T-cell (primary cell): ENCODE data around the gene C1QTNF3. TPM values are rescaled to one million over a fixed set of nuclear protein-coding genes. Genes with fewer than 3 reads are reported as not detected.
"Not testable (repeated sequence)": the region's sequence is repeated elsewhere in the genome, so short reads cannot be mapped to it uniquely, and the experiment has no call there.

Source experiments
- ATAC-seq, 4 experiments: fragments of 200-7000 bp in 3 of 4; fragments of 150-1000 bp in 1 of 4; cut with Tn5 transposase; replicated peaks in 1 of 4; 1 replicate in 3 of 4; 2 replicates in 1 of 4; pipeline ENCODE4 v1.10.0; 2021; ENCODE audit warnings: moderate library complexity in 3 of 4, mild to moderate bottlenecking in 2 of 4, moderate number of reproducible peaks in 1 of 4
- CTCF ChIA-PET, 2 donors: fragments of 300-600 bp; sonication (Branson Sonifier 250); formaldehyde crosslinking; loops; one replicate each; lab custom pipeline; 2022; ENCODE audit warnings: antibody characterized with exemption in 2 of 2; lab: Charles Lee
- POLR2A ChIA-PET, 2 donors: fragments of 300-600 bp; sonication (Branson Sonifier 250); formaldehyde crosslinking; loops; one replicate each; lab custom pipeline; 2022; ENCODE audit warnings: antibody characterized with exemption in 2 of 2; lab: Charles Lee
- DNase-seq, 35 experiments: peaks; one replicate each; pipeline versions ENCODE4 v3.0.0 to v3.0.0-alpha.2; 2013 to 2023
- H3K27ac ChIP-seq: one replicate; pipeline ENCODE4 v1.5.1; 2013; ENCODE audit warnings: low read length
- H3K27me3 ChIP-seq, 2 experiments: replicated peaks in 1 of 2; 1 replicate in 1 of 2; 2 replicates in 1 of 2; pipeline versions ENCODE4 v1.6.1 to v1.7.0; 2013; ENCODE audit warnings: low read length in 1 of 2, mixed read lengths in 1 of 2; ENCODE audit not compliant: control insufficient read depth in 2 of 2, insufficient read depth in 2 of 2; ENCODE audit errors: extremely low read depth in 1 of 2
- H3K36me3 ChIP-seq, 2 donors: 1 replicate in 1 of 2; 2 replicates in 1 of 2; pipeline versions ENCODE4 v1.6.1 to v1.7.0; 2013; ENCODE audit warnings: low read length in 1 of 2; ENCODE audit not compliant: control insufficient read depth in 2 of 2, insufficient read depth in 1 of 2; ENCODE audit errors: extremely low read depth in 1 of 2
- H3K4me1 ChIP-seq, 2 experiments: 1 replicate in 1 of 2; 2 replicates in 1 of 2; pipeline versions ENCODE4 v1.6.1 to v1.7.0; 2013; ENCODE audit warnings: low read length in 2 of 2, mixed read lengths in 1 of 2; ENCODE audit not compliant: insufficient read depth in 2 of 2, control insufficient read depth in 1 of 2; ENCODE audit errors: extremely low read depth in 1 of 2
- H3K4me3 ChIP-seq, 2 donors: 1 replicate in 1 of 2; 2 replicates in 1 of 2; pipeline versions ENCODE4 v1.5.1 to v1.7.0; 2013; ENCODE audit warnings: mild to moderate bottlenecking in 2 of 2, low read length in 1 of 2, moderate library complexity in 1 of 2; ENCODE audit not compliant: control insufficient read depth in 1 of 2; ENCODE audit errors: extremely low read depth in 1 of 2
- H3K9me3 ChIP-seq: 2 replicates; pipeline ENCODE4 v1.7.0; 2013
- H3K27ac Mint-ChIP-seq, 2 donors: one replicate each; pipeline ENCODE4 v1.8.0; 2020 to 2021; ENCODE audit warnings: mild to moderate bottlenecking in 2 of 2, mixed read lengths in 2 of 2
- H3K27me3 Mint-ChIP-seq, 2 donors: one replicate each; pipeline ENCODE4 v1.8.0; 2021 to 2022; ENCODE audit warnings: mixed read lengths in 2 of 2
- H3K36me3 Mint-ChIP-seq: one replicate; pipeline ENCODE4 v1.8.0; 2021; ENCODE audit warnings: mixed read lengths
- H3K4me1 Mint-ChIP-seq, 3 donors: one replicate each; pipeline ENCODE4 v1.8.0; 2020 to 2022; ENCODE audit warnings: mixed read lengths in 3 of 3, mild to moderate bottlenecking in 1 of 3
- H3K4me3 Mint-ChIP-seq, 3 donors: one replicate each; pipeline ENCODE4 v1.8.0; 2020 to 2022; ENCODE audit warnings: mild to moderate bottlenecking in 3 of 3, mixed read lengths in 3 of 3, moderate library complexity in 3 of 3
- H3K9me3 Mint-ChIP-seq, 3 donors: one replicate each; pipeline ENCODE4 v1.8.0; 2020 to 2022; ENCODE audit warnings: mixed read lengths in 3 of 3
- WGBS: methylation state at CpG from one replicate; pipeline ENCODE4 v1.1.5; 2013; ENCODE audit warnings: missing lambda C conversion rate; ENCODE audit not compliant: insufficient coverage; 5-methylcytosine and 5-hydroxymethylcytosine counted together
- total RNA-seq, 35 experiments: library from RNA in 6 of 35; stranded (reverse) in 6 of 35; fragments of 120-200 nt in 1 of 35; gene quantifications; one replicate each; pipeline versions ENCODE4 v1.2.1 to v1.2.4 and lab custom pipeline; 2013 to 2026

C1QTNF3 gene
- total RNA-seq, 5 donors from 2014 or later (not counting 1 experiment from before 2014, with no cell fraction given) = 5.4 to 10.6 (median 5.7) TPM

DNA sequence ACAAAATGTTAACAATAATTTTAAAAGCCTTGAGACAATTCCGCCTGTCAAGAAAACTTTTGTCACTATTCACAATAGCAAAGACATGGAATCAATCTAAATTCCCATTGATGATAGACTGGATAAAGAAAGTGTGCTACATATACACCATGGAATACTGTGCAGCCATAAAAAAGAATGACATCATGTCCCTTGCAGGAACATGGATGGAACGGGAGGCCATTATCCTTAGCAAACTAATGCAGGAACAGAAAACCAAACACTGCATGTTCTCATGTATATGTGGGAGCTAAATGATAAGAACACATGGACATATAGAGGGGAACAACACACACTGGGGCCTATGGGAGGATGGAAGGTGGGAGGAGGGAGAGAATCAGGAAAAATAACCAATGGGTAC is 12.4 kb downstream of the C1QTNF3 start:
- H3K4me1 ChIP-seq, CTCF ChIA-PET, H3K9me3 Mint-ChIP-seq, H3K36me3 ChIP-seq, POLR2A ChIA-PET, H3K27me3 Mint-ChIP-seq, H3K4me1 Mint-ChIP-seq, H3K4me3 Mint-ChIP-seq, DNase-seq, H3K27me3 ChIP-seq, H3K27ac Mint-ChIP-seq, ATAC-seq, H3K9me3 ChIP-seq, H3K27ac ChIP-seq, H3K4me3 ChIP-seq: not testable (repeated sequence)
- WGBS = no CpG with 5 or more reads among the region's 2 CpGs
- H3K36me3 Mint-ChIP-seq = peaks cover 39% of the 10 kb centered on the region

DNA sequence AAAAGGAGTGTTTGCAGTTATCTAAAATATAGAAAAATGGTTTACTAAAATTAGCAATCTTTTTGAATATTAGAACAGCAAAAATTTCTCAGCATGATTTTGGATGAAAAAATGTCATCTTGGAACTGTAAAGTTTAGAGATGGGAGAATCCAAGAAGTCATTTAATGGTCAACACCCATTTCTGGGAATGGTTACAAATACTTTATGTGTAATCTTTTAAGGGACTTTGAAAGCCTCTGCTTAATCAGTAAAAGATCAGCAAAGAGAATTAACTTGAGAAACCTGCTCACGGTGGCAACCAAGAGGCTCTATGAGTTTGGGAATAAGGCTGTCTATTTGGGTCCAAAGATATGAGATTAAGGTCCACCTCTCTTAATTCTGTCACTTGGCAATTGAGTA is 13.0 kb downstream of the C1QTNF3 start:
- ChIA-PET POLR2A (no interaction called here), CTCF (no interaction called here)
- H3K36me3 ChIP-seq = peaks cover 0 to 4% of the 10 kb centered on the region in 2 donors
- Mint-ChIP-seq H3K36me3 (peaks cover 43% of the 10 kb centered on the region), H3K4me1 (no peaks in the 10 kb centered on the region), H3K27me3 (no peaks in the 10 kb centered on the region), H3K4me3 (no peak overlapping the region), H3K27ac (no peak overlapping the region), H3K9me3 (no peaks in the 10 kb centered on the region)
- DNase-seq = no peak
- H3K9me3 ChIP-seq = no peaks in the 10 kb centered on the region
- H3K27me3 ChIP-seq = no peaks in the 10 kb centered on the region
- H3K27ac ChIP-seq = no peak overlapping the region
- no peak overlapping the region for H3K4me3 ChIP-seq
- H3K4me1 ChIP-seq = no peaks in the 10 kb centered on the region
- ATAC-seq = no peak
- no CpG with 5 or more reads among the region's 1 CpG for WGBS

DNA sequence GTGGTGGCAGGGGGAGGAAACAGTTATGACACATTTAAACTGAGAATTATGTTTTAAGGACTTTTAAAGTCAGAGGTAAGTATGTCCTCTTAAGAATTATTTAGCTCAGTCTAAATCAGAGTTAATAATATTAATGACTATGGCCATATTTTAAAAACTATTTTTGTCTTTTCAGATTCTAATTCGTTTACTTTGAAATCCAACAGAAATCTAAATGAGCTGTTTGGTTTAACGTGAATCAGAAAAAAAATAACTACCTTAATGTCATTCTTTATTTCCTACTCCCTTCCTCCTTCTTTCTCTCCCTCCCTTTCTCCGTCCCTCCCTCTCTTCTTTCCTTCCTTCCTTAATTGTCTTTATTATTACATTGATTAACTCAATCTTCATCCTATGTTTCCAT is 14.7 kb downstream of the C1QTNF3 start:
- H3K36me3 ChIP-seq = peaks cover 0 to 9% of the 10 kb centered on the region in 2 donors
- peaks cover 0 to 2% (median under 1%) of the 10 kb centered on the region in 3 donors for H3K4me1 Mint-ChIP-seq
- no peaks in the 10 kb centered on the region for H3K27me3 Mint-ChIP-seq
- WGBS = 100% methylated on average over 3 of the region's 3 CpGs
- DNase-seq (no peak), ATAC-seq (no peak)
- no peak overlapping the region for H3K4me3 Mint-ChIP-seq
- H3K27ac Mint-ChIP-seq = no peak overlapping the region
- H3K4me3 ChIP-seq = no peak overlapping the region
- ChIA-PET CTCF (no interaction called here), POLR2A (interaction anchor here in 1 of 2 donors (0.7 kb wide), 1 partner anchor 23 kb away, joined by 3 read pairs; no protein-coding TSS in a partner anchor)
- H3K36me3 Mint-ChIP-seq = peaks cover 45% of the 10 kb centered on the region
- H3K9me3 Mint-ChIP-seq = no peaks in the 10 kb centered on the region
- H3K27me3 ChIP-seq = no peaks in the 10 kb centered on the region
- no peaks in the 10 kb centered on the region for H3K4me1 ChIP-seq
- H3K9me3 ChIP-seq = no peaks in the 10 kb centered on the region
- no peak overlapping the region for H3K27ac ChIP-seq

DNA sequence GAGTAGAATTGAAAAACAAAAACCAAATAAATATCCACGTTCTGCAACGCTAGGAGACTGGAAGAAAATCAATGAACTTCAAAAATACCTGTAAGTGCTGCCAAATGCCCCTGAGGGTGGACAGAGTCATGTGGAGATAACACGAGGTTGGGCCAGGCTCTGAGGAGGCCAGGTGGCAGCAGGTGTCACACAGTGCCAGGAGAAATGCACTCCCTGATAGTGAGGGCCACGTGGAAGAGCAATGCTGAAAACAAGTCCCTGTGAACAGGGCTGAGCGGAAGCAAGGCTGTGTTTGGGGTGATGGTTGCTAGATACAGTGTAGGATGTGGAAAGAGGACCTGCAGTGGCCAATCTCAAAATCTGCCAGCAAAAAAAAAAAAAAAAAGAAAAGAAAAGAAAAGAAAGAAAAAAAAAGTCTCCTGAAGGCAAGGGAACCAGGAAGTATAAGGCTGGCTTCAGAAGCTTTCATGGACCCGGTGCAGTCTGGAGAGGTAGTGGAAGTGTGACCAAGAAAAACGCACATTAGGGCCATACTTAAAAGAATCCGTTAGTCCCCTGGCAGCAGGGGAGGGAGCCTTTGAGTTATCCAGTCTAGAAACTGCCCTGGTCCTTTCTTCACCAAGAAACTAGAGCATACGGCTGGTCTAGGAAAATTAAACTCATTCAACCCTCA is 16.8 kb downstream of the C1QTNF3 start:
- peaks cover 44% of the 10 kb centered on the region for H3K36me3 Mint-ChIP-seq
- no peak overlapping the region for H3K27ac ChIP-seq
- peaks cover 16 to 22% (median 17%) of the 10 kb centered on the region in 3 donors for H3K4me1 Mint-ChIP-seq
- DNase-seq (no peak), ATAC-seq (no peak)
- H3K4me1 ChIP-seq = peaks cover 7 to 11% of the 10 kb centered on the region in 2 experiments
- H3K9me3 ChIP-seq = no peaks in the 10 kb centered on the region
- no peaks in the 10 kb centered on the region for H3K27me3 ChIP-seq
- CTCF ChIA-PET = no interaction called here
- H3K4me3 ChIP-seq = no peak overlapping the region
- H3K9me3 Mint-ChIP-seq = no peaks in the 10 kb centered on the region
- no peak overlapping the region for H3K27ac Mint-ChIP-seq
- POLR2A ChIA-PET = no interaction called here
- peaks cover 0 to 11% of the 10 kb centered on the region in 2 donors for H3K36me3 ChIP-seq
- no peaks in the 10 kb centered on the region for H3K27me3 Mint-ChIP-seq
- 88% methylated on average over 4 of the region's 9 CpGs for WGBS
- H3K4me3 Mint-ChIP-seq = no peak overlapping the region

DNA sequence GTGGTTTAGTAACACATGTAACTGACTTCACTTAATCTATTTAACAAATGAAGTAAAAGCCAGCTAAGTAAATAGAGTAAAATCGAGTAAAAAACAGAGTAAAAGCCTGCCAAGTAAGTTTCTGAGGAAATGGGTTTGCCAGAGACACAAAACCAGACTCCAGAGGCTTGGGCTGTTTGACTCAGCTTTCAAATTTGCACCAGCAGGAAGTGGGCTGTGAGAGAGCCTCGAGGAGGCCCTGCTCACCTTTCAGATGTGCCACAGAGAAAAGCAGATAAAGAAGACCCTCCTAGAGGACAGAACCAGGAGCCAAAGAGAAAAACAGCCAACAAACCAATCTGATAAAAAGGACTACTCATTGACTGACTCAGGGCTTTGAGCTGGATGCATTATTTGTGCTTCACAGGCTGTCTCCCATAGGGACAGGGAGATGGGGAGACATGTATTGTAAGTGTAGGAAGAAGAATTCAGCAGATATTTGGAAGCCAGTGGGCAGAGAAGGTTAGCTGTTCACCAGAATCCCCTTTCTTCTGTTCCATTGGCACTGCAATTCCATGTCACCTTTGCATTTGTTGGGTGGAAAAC is 20.8 kb downstream of the C1QTNF3 start:
- peak overlapping the region; percentile 87 to 90 for H3K27ac Mint-ChIP-seq
- H3K27me3 Mint-ChIP-seq = no peaks in the 10 kb centered on the region
- ChIA-PET CTCF (interaction anchor here in 1 of 2 donors (0.5 to 1.0 kb wide), 2 partner anchors 30 to 1789 kb away, joined by 3 to 7 read pairs; no protein-coding TSS in a partner anchor), POLR2A (interaction anchor here in 1 of 2 donors (0.9 kb wide), 1 partner anchor 13 kb away, joined by 4 read pairs; no protein-coding TSS in a partner anchor)
- H3K9me3 Mint-ChIP-seq = no peaks in the 10 kb centered on the region
- H3K9me3 ChIP-seq = no peaks in the 10 kb centered on the region
- WGBS = 0% methylated on average over 1 of the region's 2 CpGs
- H3K36me3 Mint-ChIP-seq = peaks cover 67% of the 10 kb centered on the region
- peaks cover 7 to 12% of the 10 kb centered on the region in 2 experiments for H3K4me1 ChIP-seq
- peaks cover 4 to 25% of the 10 kb centered on the region in 2 donors for H3K36me3 ChIP-seq
- DNase-seq (peak in 7 of 35 experiments; percentile 6 to 29 (median 12)), ATAC-seq (peak; percentile 75 to 96 (median 80))
- H3K4me1 Mint-ChIP-seq = peaks cover 19 to 26% (median 19%) of the 10 kb centered on the region in 3 donors
- H3K4me3 Mint-ChIP-seq = peak overlapping the region in 1 of 3 donors; percentile 13
- H3K4me3 ChIP-seq = peak overlapping the region in 1 of 2 donors; percentile 18
- H3K27ac ChIP-seq = peak overlapping the region; percentile 30
- H3K27me3 ChIP-seq = no peaks in the 10 kb centered on the region

DNA sequence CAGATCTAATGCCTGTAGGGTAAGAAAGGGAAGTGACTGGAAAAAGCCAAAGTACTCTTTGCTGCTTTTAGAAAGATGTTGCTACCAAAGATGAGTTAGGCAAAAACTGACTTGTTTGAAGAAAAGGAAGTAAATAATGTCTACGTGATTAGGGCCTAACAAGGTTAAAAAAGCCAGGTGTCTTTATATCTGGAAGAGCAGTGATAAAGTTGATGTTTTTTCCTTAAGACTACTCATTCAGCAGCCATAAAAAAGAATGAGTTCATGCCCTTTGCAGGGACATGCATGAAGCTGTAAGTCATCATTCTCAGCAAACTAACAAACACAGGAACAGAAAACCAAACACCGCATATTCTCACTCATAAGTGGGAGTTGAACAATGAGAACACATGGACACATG is 21.7 kb downstream of the C1QTNF3 start:
- Histone ChIP-seq H3K4me1 (peaks cover 7 to 12% of the 10 kb centered on the region in 2 experiments), H3K27me3 (no peaks in the 10 kb centered on the region), H3K4me3 (no peak overlapping the region), H3K27ac (no peak overlapping the region), H3K36me3 (peaks cover 4 to 25% of the 10 kb centered on the region in 2 donors), H3K9me3 (no peaks in the 10 kb centered on the region)
- CTCF ChIA-PET = interaction anchor here (0.5 kb wide), 2 partner anchors 592 to 1790 kb away, joined by 5 to 7 read pairs; no protein-coding TSS in a partner anchor
- DNase-seq (no peak), ATAC-seq (no peak)
- POLR2A ChIA-PET = interaction anchor here in 1 of 2 donors (0.6 kb wide), 1 partner anchor 279 kb away, joined by 5 read pairs; no protein-coding TSS in a partner anchor
- Mint-ChIP-seq H3K27me3 (no peaks in the 10 kb centered on the region), H3K36me3 (peaks cover 65% of the 10 kb centered on the region), H3K4me3 (peak overlapping the region in 1 of 3 donors; percentile 51), H3K4me1 (peaks cover 19 to 26% (median 19%) of the 10 kb centered on the region in 3 donors), H3K9me3 (no peaks in the 10 kb centered on the region), H3K27ac (peak overlapping the region; percentile 87 to 90)
- WGBS = 75% methylated on average over 1 of the region's 2 CpGs
